H54 (cell line): Measurements from ENCODE around the gene TEX44.

Source experiments
- DNase-seq: peaks from one replicate; pipeline ENCODE4 v3.0.0; 2011; ENCODE audit warnings: low spot score, mixed read lengths; ENCODE audit not compliant: insufficient read length
- FAIRE-seq: peaks from 3 replicates; lab custom pipeline; 2011; peaks lifted over from hg19 to GRCh38; lab: Jason Lieb, UNC
- POLR2A ChIP-seq: IDR thresholded peaks from 2 replicates; pipeline ENCODE4 v1.6.1; 2011; ENCODE audit warnings: low read depth, mild to moderate bottlenecking, low read length

TEX44 gene

GRCh38 chr2:231604685-231605606 lies 12.3 kb downstream of the TEX44 start:
- TF ChIP-seq POLR2A, result no peak; the same call in 1 of the 2 replicates
- peak; percentile 96 for DNase-seq
- FAIRE-seq, result no peak

- FAIRE-seq, result no peak
- no peak for DNase-seq
Measured at GRCh38 chr2:231605607-231606091, 13.0 kb downstream of the TEX44 start.

GRCh38 chr2:231606941-231607340 lies 14.3 kb downstream of the TEX44 start:
- no peak for TF ChIP-seq POLR2A
- DNase-seq, result no peak
- FAIRE-seq, result no peak

More at GRCh38 chr2:231605607-231606091, 13.0 kb downstream of the TEX44 start:
- no peak for TF ChIP-seq POLR2A

- FAIRE-seq (peak; percentile 87), DNase-seq (peak; percentile 98)
- TF ChIP-seq POLR2A, result no peak
Measured at GRCh38 chr2:231611273-231612108, 18.8 kb downstream of the TEX44 start.

GRCh38 chr2:231612109-231612455 lies 19.4 kb downstream of the TEX44 start:
- no peak for TF ChIP-seq POLR2A
- FAIRE-seq (no peak), DNase-seq (peak; percentile 97)

- no peak for TF ChIP-seq POLR2A
- DNase-seq (peak; percentile 98), FAIRE-seq (no peak)
Measured at GRCh38 chr2:231612456-231613330, 20.0 kb downstream of the TEX44 start.

GRCh38 chr2:231613331-231613662 lies 20.6 kb downstream of the TEX44 start:
- no peak for FAIRE-seq
- no peak for TF ChIP-seq POLR2A
- DNase-seq, result no peak

GRCh38 chr2:231613663-231614558 lies 21.2 kb downstream of the TEX44 start:
- 0 out of 2 replicates have a peak, but pooled peaks have one; percentile 16 for TF ChIP-seq POLR2A
- DNase-seq, result peak; percentile 80
- no peak for FAIRE-seq

- TF ChIP-seq POLR2A, result no peak
- DNase-seq (no peak), FAIRE-seq (no peak)
Measured at GRCh38 chr2:231614559-231615057, 21.9 kb downstream of the TEX44 start.

- FAIRE-seq, result no peak
Measured at GRCh38 chr2:231615058-231615671, 22.5 kb downstream of the TEX44 start.

GRCh38 chr2:231616296-231616695 lies 23.6 kb downstream of the TEX44 start:
- FAIRE-seq, result no peak
- DNase-seq, result no peak
- TF ChIP-seq POLR2A, result no peak

More at GRCh38 chr2:231615058-231615671, 22.5 kb downstream of the TEX44 start:
- no peak for TF ChIP-seq POLR2A
- no peak for DNase-seq
